Cardiac fibroblast (primary cell): Measurements from ENCODE around the gene CDC73.

Experiments
- DNase-seq, 2 donors: peaks; one replicate each; pipeline versions ENCODE4 v3.0.0 to v3.0.0-alpha.2; 2010; ENCODE audit warnings: low read depth in 2 of 2
- H3K4me3 ChIP-seq, 2 donors: replicated peaks in 1 of 2; 1 replicate in 1 of 2; 2 replicates in 1 of 2; pipeline ENCODE4 v1.5.1; 2011; ENCODE audit warnings: low read depth in 2 of 2, low read length in 2 of 2, mild to moderate bottlenecking in 2 of 2, moderate library complexity in 1 of 2
- CTCF ChIP-seq: IDR thresholded peaks from one replicate; pipeline ENCODE4 v1.5.1; 2011; ENCODE audit warnings: low read depth, mild to moderate bottlenecking, low read length, inconsistent platforms

The CDC73 gene

GRCh38 chr1:193118803-193119730, 2.8 kb upstream of the CDC73 start:
- TF ChIP-seq CTCF, result no peak
- DNase-seq, result no peak
- no peak overlapping the region for H3K4me3 ChIP-seq

- no peak for DNase-seq
- TF ChIP-seq CTCF, result no peak
- H3K4me3 ChIP-seq, result peak overlapping the region in 1 of 2 donors; percentile 89
These were observed 1.1 kb upstream of the CDC73 start for GRCh38 chr1:193120604-193121166.

GRCh38 chr1:193123751-193124150, 1.9 kb downstream of the CDC73 start:
- no peak for DNase-seq
- no peak for TF ChIP-seq CTCF
- peak overlapping the region in 1 of 2 donors; percentile 89 for H3K4me3 ChIP-seq

GRCh38 chr1:193125369-193125768, 3.5 kb downstream of the CDC73 start:
- DNase-seq, result no peak
- no peak overlapping the region for H3K4me3 ChIP-seq
- no peak for TF ChIP-seq CTCF

- no peak for DNase-seq
- TF ChIP-seq CTCF, result no peak
These were observed 9.5 kb downstream of the CDC73 start for GRCh38 chr1:193131266-193131860.

GRCh38 chr1:193140254-193140653, 18.4 kb downstream of the CDC73 start:
- no peak for TF ChIP-seq CTCF
- H3K4me3 ChIP-seq, result no peak overlapping the region
- DNase-seq, result no peak

More at GRCh38 chr1:193131266-193131860, 9.5 kb downstream of the CDC73 start:
- H3K4me3 ChIP-seq, result no peak overlapping the region
